ENCODE results near the gene CLDND2.

DNA sequence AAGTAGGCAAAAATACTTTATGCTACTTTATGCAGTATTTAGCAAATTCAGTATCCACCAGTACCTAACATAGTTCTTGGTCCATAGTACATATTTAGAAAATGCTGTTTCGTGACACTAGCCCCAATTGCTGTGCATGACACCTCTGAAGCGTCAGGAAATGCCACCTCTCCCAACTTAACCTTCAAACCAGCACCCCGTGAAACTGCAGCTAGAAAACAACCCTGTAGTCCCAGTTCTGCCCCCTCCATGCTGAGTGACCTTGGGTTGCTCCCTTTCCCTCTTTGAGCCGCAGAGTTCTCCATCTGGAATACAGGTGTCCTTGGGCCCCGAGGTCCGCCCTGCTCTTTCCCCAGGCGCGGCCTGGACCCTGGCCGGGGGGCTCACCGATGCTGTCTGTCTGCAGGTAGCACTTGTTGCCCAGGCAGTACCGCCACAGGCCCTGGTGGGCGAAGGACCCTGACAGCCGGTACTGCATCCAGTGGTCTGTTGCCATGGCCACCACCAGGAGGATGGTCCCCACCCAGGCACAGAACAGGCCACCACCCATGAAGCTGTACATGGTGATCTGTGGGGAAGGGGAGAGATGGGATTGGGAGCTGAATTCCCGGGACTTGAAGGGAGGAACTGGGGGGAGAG, 18.2 kb upstream of the CLDND2 start:
- TF ChIP-seq, protein P1, sequence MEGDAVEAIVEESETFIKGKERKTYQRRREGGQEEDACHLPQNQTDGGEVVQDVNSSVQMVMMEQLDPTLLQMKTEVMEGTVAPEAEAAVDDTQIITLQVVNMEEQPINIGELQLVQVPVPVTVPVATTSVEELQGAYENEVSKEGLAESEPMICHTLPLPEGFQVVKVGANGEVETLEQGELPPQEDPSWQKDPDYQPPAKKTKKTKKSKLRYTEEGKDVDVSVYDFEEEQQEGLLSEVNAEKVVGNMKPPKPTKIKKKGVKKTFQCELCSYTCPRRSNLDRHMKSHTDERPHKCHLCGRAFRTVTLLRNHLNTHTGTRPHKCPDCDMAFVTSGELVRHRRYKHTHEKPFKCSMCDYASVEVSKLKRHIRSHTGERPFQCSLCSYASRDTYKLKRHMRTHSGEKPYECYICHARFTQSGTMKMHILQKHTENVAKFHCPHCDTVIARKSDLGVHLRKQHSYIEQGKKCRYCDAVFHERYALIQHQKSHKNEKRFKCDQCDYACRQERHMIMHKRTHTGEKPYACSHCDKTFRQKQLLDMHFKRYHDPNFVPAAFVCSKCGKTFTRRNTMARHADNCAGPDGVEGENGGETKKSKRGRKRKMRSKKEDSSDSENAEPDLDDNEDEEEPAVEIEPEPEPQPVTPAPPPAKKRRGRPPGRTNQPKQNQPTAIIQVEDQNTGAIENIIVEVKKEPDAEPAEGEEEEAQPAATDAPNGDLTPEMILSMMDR (IDR thresholded peaks at IDR 0.05; ENCODE audit: low read depth, low read length, poor library complexity, severe bottlenecking), result no peak
- no peak for TF ChIP-seq EZH2phosphoT487 (IDR thresholded peaks at IDR 0.05; ENCODE audit: borderline replicate concordance, low read length)
